OCI-LY7 (cell line): ENCODE measurements around the gene RBBP8NL. TPM values are rescaled to one million over a fixed set of nuclear protein-coding genes. Genes with fewer than 3 reads are reported as not detected.
A peak's percentile ranks its signal among the peaks of the same experiment; 100 is the strongest.

ENCODE experiments used
- BruUV-seq: library from RNA; stranded (reverse); fragments of 400-500 nt; replicated peaks from 2 replicates; lab custom pipeline; 2021; lab: Mats Ljungman, UMichigan
- CTCF ChIA-PET: fragments of 300-600 bp; sonication (Branson Sonifier 250); formaldehyde crosslinking; loops from one replicate; lab custom pipeline; 2022; ENCODE audit warnings: antibody characterized with exemption; ENCODE audit not compliant: unreplicated experiment; lab: Charles Lee
- POLR2A ChIA-PET: fragments of 300-600 bp; sonication (Branson Sonifier 250); formaldehyde crosslinking; loops from one replicate; lab custom pipeline; 2022; ENCODE audit warnings: antibody characterized with exemption; lab: Charles Lee
- DNase-seq: peaks from one replicate; pipeline ENCODE4 v3.0.0-alpha.2; 2015; ENCODE audit warnings: low spot score
- H2AFZ ChIP-seq: fragments of 200-600 bp; sonication (generic), shearing (Covaris generic); 2 replicates; pipeline ENCODE4 v1.6.1; 2014; ENCODE audit warnings: mild to moderate bottlenecking, antibody characterized with exemption, low read length, moderate library complexity
- H3K27ac ChIP-seq: fragments of 200-600 bp; sonication (generic); 2 replicates; pipeline ENCODE4 v1.5.1; 2014; ENCODE audit warnings: mixed run types, low read depth, mild to moderate bottlenecking, moderate library complexity, low read length, inconsistent platforms; ENCODE audit not compliant: poor library complexity, severe bottlenecking
- H3K36me3 ChIP-seq: fragments of 200-600 bp; sonication (generic); 2 replicates; pipeline ENCODE4 v1.6.1; 2014; ENCODE audit warnings: mild to moderate bottlenecking, antibody characterized with exemption, low read length, moderate library complexity, mixed read lengths; ENCODE audit not compliant: insufficient read depth
- H3K4me1 ChIP-seq: fragments of 200-600 bp; sonication (generic); 2 replicates; pipeline ENCODE4 v1.5.1; 2014; ENCODE audit warnings: mild to moderate bottlenecking, low read length; ENCODE audit not compliant: insufficient read depth, poor library complexity, severe bottlenecking
- H3K4me2 ChIP-seq: fragments of 200-600 bp; sonication (generic); 2 replicates; pipeline ENCODE4 v1.6.1; 2014; ENCODE audit warnings: mild to moderate bottlenecking, low read length
- H3K4me3 ChIP-seq: fragments of 200-600 bp; sonication (generic); 2 replicates; pipeline ENCODE4 v1.5.1; 2014; ENCODE audit warnings: mild to moderate bottlenecking, low read depth, low read length; ENCODE audit not compliant: poor library complexity, severe bottlenecking
- H3K79me2 ChIP-seq: fragments of 200-600 bp; sonication (generic); 2 replicates; pipeline ENCODE4 v1.6.1; 2016; ENCODE audit warnings: low read depth, mild to moderate bottlenecking, low read length, moderate library complexity, mixed read lengths; ENCODE audit not compliant: insufficient read depth
- H3K9me2 ChIP-seq: fragments of 200-600 bp; sonication (generic); 2 replicates; pipeline ENCODE4 v1.6.1; 2016; ENCODE audit warnings: mild to moderate bottlenecking, low read length, mixed read lengths; ENCODE audit not compliant: insufficient read depth
- H3K9me3 ChIP-seq: fragments of 200-600 bp; sonication (generic); 2 replicates; pipeline ENCODE4 v1.6.1; 2014; ENCODE audit warnings: mild to moderate bottlenecking, mixed run types, low read length, mixed read lengths
- H4K20me1 ChIP-seq: fragments of 200-600 bp; sonication (generic); 2 replicates; pipeline ENCODE4 v1.6.1; 2014; ENCODE audit warnings: mild to moderate bottlenecking, antibody characterized with exemption, low read length, moderate library complexity, mixed read lengths; ENCODE audit not compliant: insufficient read depth
- EZH2phosphoT487 ChIP-seq: fragments of 200-600 bp; sonication (generic); IDR thresholded peaks from 2 replicates; pipeline ENCODE4 v1.6.1; 2018; ENCODE audit warnings: low read depth, borderline replicate concordance, mild to moderate bottlenecking, mixed run types, antibody characterized with exemption, low read length, moderate library complexity, mixed read lengths
- intact Hi-C: fragments of 100-400 bp; cut with micrococcal nuclease; formaldehyde crosslinking; loops from one replicate; pipeline ENCODE4 v1.10.0; 2022; ENCODE audit not compliant: unreplicated experiment
- total RNA-seq, 2 experiments: library from RNA; depleted of rRNA in 1 of 2; stranded (reverse); fragments of >200 nt in 1 of 2; shearing (Covaris generic) in 1 of 2; gene quantifications; 2 replicates each; pipeline ENCODE4 v1.2.3, GENCODE V29; 2014 to 2022
- TF ChIP-seq, protein P1 (sequence below): fragments of 200-600 bp; sonication (generic); conservative IDR thresholded peaks from 2 replicates; pipeline ENCODE4 v1.5.1; 2014; ENCODE audit warnings: mild to moderate bottlenecking, antibody characterized with exemption, low read length, moderate library complexity, mixed read lengths

Gene RBBP8NL
- total RNA-seq, 2 experiments from 2014 or later, result not detected

DNA sequence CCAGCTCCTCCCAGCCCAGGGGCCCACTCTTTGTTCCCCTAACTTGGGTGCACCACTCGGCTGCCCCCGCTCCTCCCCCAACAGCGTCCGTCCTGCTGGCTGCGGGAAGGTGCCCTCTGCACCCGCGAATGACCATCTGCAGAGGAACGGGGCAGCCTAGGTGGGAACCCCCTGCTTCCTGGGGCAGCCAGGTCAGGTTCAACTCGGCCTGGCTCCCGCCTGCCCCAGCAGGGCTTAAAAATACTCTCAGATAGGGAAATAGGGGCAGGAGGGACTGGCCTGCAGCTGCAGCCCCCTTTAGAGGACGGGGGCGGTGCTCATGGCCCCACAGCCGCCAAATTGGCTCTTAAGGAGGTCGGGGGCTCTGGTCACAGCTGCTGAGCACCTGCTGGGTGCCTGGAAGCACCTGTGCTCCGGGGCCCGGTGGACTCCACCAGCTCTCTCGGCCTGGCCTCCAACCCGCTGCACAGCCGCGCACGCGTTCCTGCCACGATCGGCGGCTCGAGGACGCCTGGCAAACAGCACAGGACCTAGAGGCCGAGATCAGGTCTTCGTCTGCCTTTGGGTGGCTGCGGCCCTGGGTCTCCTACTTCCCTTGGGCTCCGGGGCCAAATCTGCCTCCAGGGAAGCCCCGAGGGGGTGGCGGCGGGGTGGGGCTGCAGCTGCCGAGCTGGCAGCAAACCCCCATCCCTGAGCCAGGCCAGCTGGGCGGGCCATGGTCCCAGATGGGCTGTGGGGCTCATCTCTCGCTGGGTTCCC, 59.5 kb downstream of the RBBP8NL start:
- CTCF ChIA-PET, result interaction anchor here (0.6 to 1.4 kb wide), 3 partner anchors 15 to 66 kb away, joined by 3 to 5 read pairs (median 4); no protein-coding TSS in a partner anchor
- DNase-seq, result peak; percentile 66
- Histone ChIP-seq H4K20me1 (no peaks in the 10 kb centered on the region), H3K27ac (peak overlapping the region; percentile 47), H2AFZ (peak overlapping the region; percentile 50; the same call in 1 of the 2 replicates), H3K36me3 (no peaks in the 10 kb centered on the region), H3K9me2 (no peaks in the 10 kb centered on the region), H3K9me3 (no peaks in the 10 kb centered on the region), H3K79me2 (no peaks in the 10 kb centered on the region), H3K4me2 (peak overlapping the region; percentile 86), H3K4me1 (peaks cover 52% of the 10 kb centered on the region), H3K4me3 (peak overlapping the region; percentile 92)
- POLR2A ChIA-PET, result interaction anchor here (0.6 to 0.7 kb wide), 2 partner anchors 17 to 66 kb away, joined by 3 read pairs; no protein-coding TSS in a partner anchor
- TF ChIP-seq, protein P1, sequence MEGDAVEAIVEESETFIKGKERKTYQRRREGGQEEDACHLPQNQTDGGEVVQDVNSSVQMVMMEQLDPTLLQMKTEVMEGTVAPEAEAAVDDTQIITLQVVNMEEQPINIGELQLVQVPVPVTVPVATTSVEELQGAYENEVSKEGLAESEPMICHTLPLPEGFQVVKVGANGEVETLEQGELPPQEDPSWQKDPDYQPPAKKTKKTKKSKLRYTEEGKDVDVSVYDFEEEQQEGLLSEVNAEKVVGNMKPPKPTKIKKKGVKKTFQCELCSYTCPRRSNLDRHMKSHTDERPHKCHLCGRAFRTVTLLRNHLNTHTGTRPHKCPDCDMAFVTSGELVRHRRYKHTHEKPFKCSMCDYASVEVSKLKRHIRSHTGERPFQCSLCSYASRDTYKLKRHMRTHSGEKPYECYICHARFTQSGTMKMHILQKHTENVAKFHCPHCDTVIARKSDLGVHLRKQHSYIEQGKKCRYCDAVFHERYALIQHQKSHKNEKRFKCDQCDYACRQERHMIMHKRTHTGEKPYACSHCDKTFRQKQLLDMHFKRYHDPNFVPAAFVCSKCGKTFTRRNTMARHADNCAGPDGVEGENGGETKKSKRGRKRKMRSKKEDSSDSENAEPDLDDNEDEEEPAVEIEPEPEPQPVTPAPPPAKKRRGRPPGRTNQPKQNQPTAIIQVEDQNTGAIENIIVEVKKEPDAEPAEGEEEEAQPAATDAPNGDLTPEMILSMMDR, result no peak
- TF ChIP-seq EZH2phosphoT487, result no peak
- BruUV-seq, result no TSS peak
- intact Hi-C loops, result loop anchor here (1.0 to 5.0 kb wide), 3 partner anchors 29 to 66 kb away; partner anchors contain the start of gene ADRM1

- no peaks in the 10 kb centered on the region for H3K79me2 ChIP-seq
These were observed 60.2 kb downstream of the RBBP8NL start, which contains the start of gene LAMA5 for GRCh38 chr20:62367136-62367632. Gene LAMA5, minus strand, starts transcription at chr20:62367312. Its CDS starts 67 bp downstream, at chr20:62367245.

More at GRCh38 chr20:62367136-62367632, 60.2 kb downstream of the RBBP8NL start, which contains the start of gene LAMA5:
- H3K27ac ChIP-seq, result peak within 1 kb of the TSS; percentile 56
- TF ChIP-seq EZH2phosphoT487, result no peak
- TF ChIP-seq, protein P1, result no peak
- intact Hi-C loops, result loop anchor here (1.0 to 5.0 kb wide), 3 partner anchors 28 to 65 kb away; partner anchors contain the start of gene ADRM1
- BruUV-seq, result no TSS peak
- peak within 1 kb of the TSS; percentile 92 for H3K4me3 ChIP-seq
- H3K4me1 ChIP-seq, result peaks cover 52% of the 10 kb centered on the region
- no peaks in the 10 kb centered on the region for H3K9me2 ChIP-seq
- no peaks in the 10 kb centered on the region for H4K20me1 ChIP-seq
- peak; percentile 69 for DNase-seq
- H2AFZ ChIP-seq, result peak within 1 kb of the TSS; percentile 50
- peak within 1 kb of the TSS; percentile 86 for H3K4me2 ChIP-seq
- no peaks in the 10 kb centered on the region for H3K9me3 ChIP-seq
- H3K36me3 ChIP-seq, result no peaks in the 10 kb centered on the region
- ChIA-PET POLR2A (interaction anchor here (0.6 to 0.7 kb wide), 3 partner anchors 18 to 427 kb away, joined by 3 to 4 read pairs (median 3); no protein-coding TSS in a partner anchor), CTCF (no interaction called here)
